A673 (cell line): Measurements from ENCODE around the gene KRT2. TPM values are rescaled to one million over a fixed set of nuclear protein-coding genes. Genes with fewer than 3 reads are reported as not detected.

Experiments
- BruUV-seq: library from RNA; stranded (reverse); fragments of 400-500 nt; replicated peaks from 2 replicates; lab custom pipeline; 2021; lab: Mats Ljungman, UMichigan
- CTCF ChIA-PET: fragments of 300-600 bp; sonication (Branson Sonifier 250); formaldehyde crosslinking; loops from one replicate; lab custom pipeline; 2022; ENCODE audit warnings: antibody characterized with exemption; lab: Charles Lee
- POLR2A ChIA-PET: fragments of 300-600 bp; sonication (Branson Sonifier 250); formaldehyde crosslinking; loops from one replicate; lab custom pipeline; 2022; ENCODE audit warnings: antibody characterized with exemption; ENCODE audit not compliant: low non-redundant PET; lab: Charles Lee
- DNase-seq: peaks from one replicate; pipeline ENCODE4 v3.0.0-alpha.2; 2015; ENCODE audit warnings: low spot score
- H3K27ac ChIP-seq: fragments of 200-600 bp; sonication (generic); 2 replicates; pipeline ENCODE4 v1.5.1; 2016; ENCODE audit warnings: mixed run types, low read depth, mild to moderate bottlenecking, mixed read lengths, antibody characterized with exemption, low read length; ENCODE audit not compliant: poor library complexity, severe bottlenecking
- H3K27me3 ChIP-seq: fragments of 200-600 bp; sonication (generic); replicated peaks from 2 replicates; pipeline ENCODE4 v1.6.1; 2017; ENCODE audit warnings: mixed run types, low read depth, mild to moderate bottlenecking, mixed read lengths, antibody characterized with exemption, low read length; ENCODE audit not compliant: insufficient read depth, poor library complexity
- H3K36me3 ChIP-seq: fragments of 200-600 bp; sonication (generic); 2 replicates; pipeline ENCODE4 v1.6.1; 2016; ENCODE audit warnings: mixed run types, mild to moderate bottlenecking, mixed read lengths, antibody characterized with exemption, low read length; ENCODE audit not compliant: insufficient read depth, poor library complexity, severe bottlenecking
- H3K4me1 ChIP-seq: fragments of 200-600 bp; sonication (generic); 2 replicates; pipeline ENCODE4 v1.6.1; 2017; ENCODE audit warnings: mixed run types, mild to moderate bottlenecking, mixed read lengths, antibody characterized with exemption, low read length; ENCODE audit not compliant: insufficient read depth, poor library complexity, severe bottlenecking
- H3K4me3 ChIP-seq: fragments of 200-600 bp; sonication (generic); 2 replicates; pipeline ENCODE4 v1.5.1; 2016; ENCODE audit warnings: low read depth, mixed run types, mild to moderate bottlenecking, mixed read lengths, low read length; ENCODE audit not compliant: poor library complexity, severe bottlenecking
- H3K9me3 ChIP-seq: fragments of 200-600 bp; sonication (generic); 2 replicates; pipeline ENCODE4 v1.6.1; 2016; ENCODE audit warnings: mixed run types, low read depth, mild to moderate bottlenecking, mixed read lengths, antibody characterized with exemption, low read length; ENCODE audit not compliant: poor library complexity, severe bottlenecking
- CTCF ChIP-seq: fragments of 300-800, 200-600 bp; sonication (generic); conservative IDR thresholded peaks from 2 replicates; pipeline ENCODE4 v1.5.1; 2017; ENCODE audit warnings: low read depth, mild to moderate bottlenecking, antibody characterized with exemption, low read length, moderate library complexity, mixed read lengths
- EZH2 ChIP-seq: fragments of 200-600 bp; sonication (generic); IDR thresholded peaks from 2 replicates; pipeline ENCODE4 v1.6.1; 2017; ENCODE audit warnings: borderline replicate concordance, low read depth, mild to moderate bottlenecking, mixed read lengths, antibody characterized with exemption, low read length; ENCODE audit not compliant: poor library complexity, severe bottlenecking
- intact Hi-C: fragments of 100-400 bp; cut with micrococcal nuclease; formaldehyde crosslinking; loops from one replicate; pipeline ENCODE4 v1.10.0; 2022; ENCODE audit not compliant: unreplicated experiment
- total RNA-seq: library from RNA; stranded (reverse); gene quantifications from 2 replicates; pipeline ENCODE4 v1.2.3, GENCODE V29; 2021

KRT2 gene
- total RNA-seq, 1 experiment from 2014 or later = not detected

- Histone ChIP-seq H3K36me3 (no peaks in the 10 kb centered on the region), H3K9me3 (no peaks in the 10 kb centered on the region), H3K27me3 (no peaks in the 10 kb centered on the region), H3K27ac (no peak overlapping the region), H3K4me3 (no peak overlapping the region), H3K4me1 (no peaks in the 10 kb centered on the region)
- BruUV-seq = no TSS peak
- no peak for DNase-seq
- intact Hi-C loops = no loop called here
- POLR2A ChIA-PET = no interaction called here
- no peak for TF ChIP-seq CTCF
- TF ChIP-seq EZH2 = no peak
- CTCF ChIA-PET = no interaction called here
Observed at GRCh38 chr12:52661668-52662067, 9.7 kb upstream of the KRT2 start.

- Histone ChIP-seq H3K4me1 (no peaks in the 10 kb centered on the region), H3K27ac (no peak overlapping the region), H3K9me3 (no peaks in the 10 kb centered on the region), H3K27me3 (no peaks in the 10 kb centered on the region), H3K36me3 (no peaks in the 10 kb centered on the region), H3K4me3 (no peak overlapping the region)
- intact Hi-C loops = no loop called here
- no peak for TF ChIP-seq EZH2
- TF ChIP-seq CTCF = no peak
- BruUV-seq = no TSS peak
- no peak for DNase-seq
- POLR2A ChIA-PET = no interaction called here
- CTCF ChIA-PET = no interaction called here
Observed at GRCh38 chr12:52660934-52661499, 9.0 kb upstream of the KRT2 start.

DNA sequence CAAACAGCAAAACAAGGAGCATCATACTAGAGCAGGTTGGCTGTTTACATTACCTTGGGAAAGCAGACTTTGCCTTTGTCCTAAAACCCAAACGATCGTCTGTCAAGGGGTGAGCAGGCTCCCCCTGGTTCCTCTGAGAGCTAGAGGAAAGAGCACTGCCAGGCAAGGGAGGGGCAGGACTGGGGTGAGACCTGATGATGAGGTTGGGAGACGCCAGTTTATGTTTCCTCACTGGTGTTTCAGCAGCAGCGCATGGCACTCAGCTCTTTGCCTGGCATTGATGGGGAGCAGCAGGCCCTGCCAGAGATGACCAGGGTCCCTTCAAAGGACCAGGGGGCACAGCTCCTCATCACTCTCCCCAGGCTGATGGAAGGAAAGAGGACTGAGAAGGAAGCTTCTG is 7.9 kb upstream of the KRT2 start:
- Histone ChIP-seq H3K4me1 (no peaks in the 10 kb centered on the region), H3K27ac (no peak overlapping the region), H3K36me3 (no peaks in the 10 kb centered on the region), H3K9me3 (no peaks in the 10 kb centered on the region), H3K4me3 (no peak overlapping the region), H3K27me3 (no peaks in the 10 kb centered on the region)
- TF ChIP-seq CTCF = no peak
- no peak for TF ChIP-seq EZH2
- no peak for DNase-seq
- ChIA-PET POLR2A (no interaction called here), CTCF (no interaction called here)
- intact Hi-C loops = no loop called here
- no TSS peak for BruUV-seq
